Measurements from ENCODE around the gene TMEM185A.
"Not testable (repeated sequence)": the region's sequence is repeated elsewhere in the genome, so short reads cannot be mapped to it uniquely, and the experiment has no call there.

GRCh38 chrX:149587359-149587758 lies 44.2 kb downstream of the TMEM185A start, which contains the start of gene MAGEA9B:
- TF ChIP-seq CTCF (conservative IDR thresholded peaks at IDR 0.05 in 1 of 2, IDR thresholded peaks at IDR 0.05 in 1 of 2; ENCODE audit: low read depth in 1 of 2, low read length in 2 of 2); EZH2 (IDR thresholded peaks at IDR 0.05; ENCODE audit: low read length, missing control alignments): not testable (repeated sequence)
